Fibroblast of skin of right biceps (primary cell): ENCODE data around the gene UST.
"Not testable (repeated sequence)": the region's sequence is repeated elsewhere in the genome, so short reads cannot be mapped to it uniquely, and the experiment has no call there.

Experiments used
- DNase-seq: peaks from one replicate; pipeline ENCODE4 v3.0.0-alpha.2; 2013

Gene UST

GRCh38 chr6:148880742-148881141, 133.9 kb downstream of the UST start:
- DNase-seq, result not testable (repeated sequence)

DNA sequence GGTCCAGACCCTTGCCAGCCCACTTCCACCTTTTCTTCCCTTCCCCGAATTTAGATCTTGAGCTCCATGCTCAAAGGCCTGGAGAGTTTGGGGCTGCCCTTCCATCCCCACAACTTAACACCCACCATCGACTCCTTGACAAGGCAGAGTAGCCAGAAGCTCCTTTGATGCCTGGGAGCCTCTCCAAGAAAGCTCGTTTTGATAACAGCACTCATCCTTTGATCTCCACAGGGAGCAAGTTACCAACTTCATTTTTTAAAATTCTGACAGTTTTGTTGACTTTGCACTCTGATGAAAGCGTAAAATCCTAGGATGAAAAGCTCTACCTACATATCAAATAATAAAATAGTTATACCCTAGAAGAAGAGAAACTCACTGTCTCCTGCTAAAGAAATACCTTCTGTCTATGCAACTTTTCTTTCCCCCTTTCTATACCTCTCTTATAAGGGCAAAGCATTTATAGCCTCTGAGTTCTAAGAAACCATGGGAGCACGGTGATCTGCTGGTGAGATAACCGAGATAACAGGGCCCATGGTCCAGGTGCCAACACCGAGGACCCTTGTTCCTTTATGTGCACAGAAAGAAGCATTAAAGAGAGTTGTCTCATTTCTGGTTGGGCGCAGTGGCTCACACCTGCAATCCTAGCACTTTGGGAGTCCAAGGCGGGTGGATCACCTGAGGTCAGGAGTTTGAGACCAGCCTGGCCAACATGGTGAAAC, 134.9 kb downstream of the UST start:
- DNase-seq, result no peak

GRCh38 chr6:148883270-148883669, 136.4 kb downstream of the UST start:
- no peak for DNase-seq

GRCh38 chr6:148884461-148884860, 137.6 kb downstream of the UST start:
- no peak for DNase-seq

- peak; percentile 81 for DNase-seq
Observed at GRCh38 chr6:148885136-148885865, 138.5 kb downstream of the UST start.

- DNase-seq, result no peak
Observed at GRCh38 chr6:148885925-148886845, 139.4 kb downstream of the UST start.

- no peak for DNase-seq
Observed at GRCh38 chr6:148887181-148887580, 140.4 kb downstream of the UST start.

DNA sequence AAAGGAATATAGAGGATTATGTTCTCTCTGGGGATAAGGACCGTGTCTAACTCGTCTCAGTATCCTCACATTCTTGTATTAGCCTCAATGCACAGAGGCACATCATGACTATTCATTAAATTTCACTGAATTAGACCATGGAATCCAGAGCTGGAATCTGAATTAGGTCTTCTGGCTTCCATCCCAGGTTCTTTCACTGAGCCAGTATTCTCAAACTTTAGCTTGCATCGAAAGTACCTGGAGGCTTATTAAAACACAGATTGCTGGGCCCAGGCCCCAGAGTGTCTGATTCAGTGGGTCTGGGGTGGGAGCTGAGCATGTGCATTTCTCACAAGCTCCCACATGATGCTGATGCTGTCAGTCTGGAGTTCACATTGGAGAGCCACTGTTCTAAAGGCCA, 142.0 kb downstream of the UST start:
- DNase-seq, result peak; percentile 57

- peak; percentile 17 for DNase-seq
Observed at GRCh38 chr6:148890096-148890495, 143.3 kb downstream of the UST start.

- DNase-seq, result no peak
Observed at GRCh38 chr6:148890652-148891404, 144.0 kb downstream of the UST start.

DNA sequence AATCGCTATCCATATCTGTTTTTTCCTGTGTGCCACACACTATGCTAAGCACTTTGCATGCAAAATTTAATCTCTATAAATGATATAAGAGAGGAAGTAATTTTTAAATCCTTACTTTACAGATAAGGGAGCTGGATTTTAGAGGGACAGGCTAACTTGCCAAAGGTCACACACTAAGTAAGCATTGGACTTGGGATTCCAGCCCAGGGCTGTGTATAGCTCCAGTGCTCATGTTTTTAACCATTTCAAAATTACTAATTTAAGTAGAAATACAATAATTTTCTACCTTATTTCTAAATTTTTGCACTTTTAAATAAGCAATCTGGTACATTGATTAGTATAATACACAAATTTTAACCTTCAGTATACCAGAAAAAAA, 144.6 kb downstream of the UST start:
- no peak for DNase-seq

DNA sequence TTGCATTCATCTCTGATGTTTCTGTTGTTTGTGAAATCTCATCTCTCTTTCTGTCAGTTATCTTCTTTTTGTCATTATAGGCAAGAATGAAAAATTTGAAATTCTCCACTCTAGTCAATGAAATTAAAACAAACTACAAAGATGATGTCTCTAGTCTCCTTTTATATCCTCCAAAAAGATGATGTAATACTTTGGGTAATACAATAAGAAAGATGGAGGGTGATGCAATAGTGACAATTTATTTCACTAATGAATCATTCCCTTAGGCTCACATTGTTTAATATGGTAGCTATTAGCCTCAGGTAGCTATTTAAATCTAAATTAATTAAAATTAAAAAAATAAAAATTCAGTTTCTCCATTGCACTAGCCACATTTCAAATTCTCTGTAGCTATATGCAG, 145.4 kb downstream of the UST start:
- DNase-seq, result peak; percentile 36

DNA sequence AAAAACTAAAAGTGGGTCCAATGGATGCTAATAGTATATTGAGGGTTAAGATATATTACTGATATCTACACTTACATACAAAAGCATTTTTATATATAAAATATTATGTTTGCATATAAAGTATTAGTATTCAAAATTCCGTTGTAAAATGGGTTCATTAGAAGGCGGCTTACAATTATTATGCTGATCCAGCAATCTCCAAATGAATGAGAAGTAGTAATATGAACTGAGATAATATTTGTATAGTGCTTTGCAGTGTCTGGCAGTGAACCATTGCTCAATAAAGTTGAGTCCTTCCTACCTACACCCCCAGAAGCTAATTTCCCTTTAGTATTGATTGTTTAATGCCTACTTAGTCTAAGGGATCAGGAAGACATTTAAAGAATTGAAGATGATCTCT, 146.2 kb downstream of the UST start:
- DNase-seq, result no peak

DNA sequence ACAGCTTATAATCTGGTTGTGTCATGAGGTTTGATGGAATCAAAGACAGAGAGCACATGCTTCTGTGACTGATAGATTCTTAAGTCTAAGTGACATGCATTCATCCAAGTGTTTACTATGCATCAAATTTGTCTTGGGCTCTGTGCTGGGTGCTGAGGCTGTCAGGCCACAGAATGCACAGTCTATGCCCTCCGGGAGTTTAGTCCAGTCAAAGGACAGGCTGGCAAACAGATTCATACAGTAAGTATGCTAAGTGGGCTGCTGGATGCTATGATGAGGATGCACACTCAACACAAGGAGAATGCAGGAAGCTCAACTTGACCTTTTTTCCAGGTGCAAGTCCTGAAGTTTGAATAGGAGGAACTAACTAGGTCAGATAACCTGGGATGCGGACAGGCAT, 146.7 kb downstream of the UST start:
- no peak for DNase-seq

GRCh38 chr6:148898376-148899014, 151.7 kb downstream of the UST start:
- DNase-seq, result no peak

DNA sequence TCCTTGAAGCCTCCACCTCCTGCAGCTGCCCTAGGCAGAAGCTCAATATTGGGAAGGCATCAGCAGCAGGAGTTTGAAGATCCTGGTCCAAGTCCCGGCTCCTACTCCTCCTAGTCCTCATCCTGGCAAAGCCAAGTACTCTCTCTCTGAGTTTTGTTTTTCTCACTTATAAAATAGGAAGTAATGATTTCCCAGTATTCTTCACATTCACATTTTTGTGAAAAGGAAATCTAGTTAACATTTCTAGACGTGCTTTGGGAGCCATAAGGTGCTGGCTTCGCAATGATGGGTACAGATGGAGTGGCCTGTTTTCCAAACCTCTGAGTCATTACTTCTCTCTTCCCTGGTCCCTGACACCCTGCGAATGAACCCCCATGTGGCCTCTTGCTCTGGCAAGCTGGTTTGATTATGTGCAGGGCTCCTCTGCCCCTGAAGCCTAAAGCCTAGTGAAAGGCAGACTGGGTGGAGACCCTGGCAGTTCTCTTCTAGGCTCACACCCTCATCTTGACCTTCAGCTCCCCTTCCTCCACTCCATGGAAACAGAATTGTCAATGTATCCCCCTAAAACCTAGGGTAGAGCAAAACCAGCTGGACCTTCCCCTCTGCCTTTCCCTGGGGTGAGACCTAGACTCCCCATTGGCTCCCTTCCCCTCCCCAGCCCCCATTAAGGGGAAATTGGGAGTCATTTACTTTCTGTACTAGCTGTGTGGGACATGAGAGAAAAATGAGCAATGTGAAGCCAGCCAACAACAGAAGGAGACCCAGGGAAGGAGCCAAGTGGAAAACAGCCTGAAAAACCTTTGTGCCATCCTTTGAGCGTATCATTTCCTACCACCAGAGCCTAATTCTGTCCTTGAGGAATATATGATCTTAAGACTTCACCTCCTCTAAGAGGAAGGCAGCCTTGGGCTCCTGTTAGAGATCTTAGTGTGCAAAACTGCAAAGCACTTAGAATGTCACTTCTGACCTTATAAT, 158.4 kb downstream of the UST start:
- no peak for DNase-seq

- no peak for DNase-seq
Observed at GRCh38 chr6:148905901-148906300, 159.1 kb downstream of the UST start.

- DNase-seq, result no peak
Observed at GRCh38 chr6:148906386-148906785, 159.6 kb downstream of the UST start.

GRCh38 chr6:148907573-148907972, 160.7 kb downstream of the UST start:
- DNase-seq, result no peak

DNA sequence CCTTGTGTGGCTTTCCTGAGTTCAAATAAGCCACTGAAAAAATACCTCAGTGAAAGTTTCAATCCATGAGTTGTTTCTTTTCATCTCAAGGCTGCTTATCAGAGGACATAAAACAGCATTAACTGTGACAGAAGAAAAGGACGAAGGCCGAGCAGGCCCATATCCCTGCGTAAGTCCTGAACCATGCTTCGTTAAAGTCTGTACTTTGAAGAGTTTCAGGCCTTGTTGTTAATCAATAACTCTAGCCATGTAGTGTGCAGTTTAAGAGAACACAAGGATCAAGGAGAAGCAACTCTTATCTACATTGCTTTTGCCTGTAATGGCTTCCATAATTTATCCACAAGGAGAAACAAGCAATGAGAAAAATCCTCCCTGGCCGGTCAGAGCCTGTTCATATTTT, 165.4 kb downstream of the UST start:
- no peak for DNase-seq

GRCh38 chr6:148915810-148916209, 169.0 kb downstream of the UST start:
- no peak for DNase-seq
